ENCODE measurements around the gene NSDHL.

DNA sequence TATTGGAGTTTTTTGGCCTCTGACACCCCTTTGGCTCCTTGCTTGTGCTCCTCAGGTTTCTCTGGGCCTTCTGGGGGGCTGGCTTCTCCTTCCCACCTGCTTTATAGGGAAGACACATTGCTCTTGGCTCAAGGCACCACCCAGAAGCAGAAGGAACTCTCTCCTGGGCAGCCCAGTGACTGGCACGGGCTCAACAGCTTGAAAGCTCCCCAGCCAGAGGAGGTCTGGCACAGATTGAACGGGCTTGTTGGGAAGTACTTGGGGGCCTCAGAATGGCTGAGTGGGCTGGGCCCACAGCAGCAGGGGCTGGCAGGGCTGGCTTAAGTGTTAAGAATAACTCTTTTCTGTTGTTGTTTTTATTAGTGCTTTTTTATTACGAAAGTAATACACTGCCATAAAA, 55.9 kb downstream of the NSDHL start:
- TF ChIP-seq, protein P1, sequence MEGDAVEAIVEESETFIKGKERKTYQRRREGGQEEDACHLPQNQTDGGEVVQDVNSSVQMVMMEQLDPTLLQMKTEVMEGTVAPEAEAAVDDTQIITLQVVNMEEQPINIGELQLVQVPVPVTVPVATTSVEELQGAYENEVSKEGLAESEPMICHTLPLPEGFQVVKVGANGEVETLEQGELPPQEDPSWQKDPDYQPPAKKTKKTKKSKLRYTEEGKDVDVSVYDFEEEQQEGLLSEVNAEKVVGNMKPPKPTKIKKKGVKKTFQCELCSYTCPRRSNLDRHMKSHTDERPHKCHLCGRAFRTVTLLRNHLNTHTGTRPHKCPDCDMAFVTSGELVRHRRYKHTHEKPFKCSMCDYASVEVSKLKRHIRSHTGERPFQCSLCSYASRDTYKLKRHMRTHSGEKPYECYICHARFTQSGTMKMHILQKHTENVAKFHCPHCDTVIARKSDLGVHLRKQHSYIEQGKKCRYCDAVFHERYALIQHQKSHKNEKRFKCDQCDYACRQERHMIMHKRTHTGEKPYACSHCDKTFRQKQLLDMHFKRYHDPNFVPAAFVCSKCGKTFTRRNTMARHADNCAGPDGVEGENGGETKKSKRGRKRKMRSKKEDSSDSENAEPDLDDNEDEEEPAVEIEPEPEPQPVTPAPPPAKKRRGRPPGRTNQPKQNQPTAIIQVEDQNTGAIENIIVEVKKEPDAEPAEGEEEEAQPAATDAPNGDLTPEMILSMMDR (conservative IDR thresholded peaks at IDR 0.05; ENCODE audit: low read depth in 2 of 2), result no peak
- TF ChIP-seq EZH2phosphoT487 (IDR thresholded peaks at IDR 0.05; ENCODE audit: unreplicated experiment), result no peak
- no peak for TF ChIP-seq NANOG (IDR thresholded peaks at IDR 0.05; ENCODE audit: borderline replicate concordance)
